ENCODE results near the gene CHAC1. TPM values are rescaled to one million over a fixed set of nuclear protein-coding genes. Genes with fewer than 3 reads are reported as not detected.

CHAC1 gene
- total RNA-seq, 1 donor from 2014 or later = 2.4 TPM

DNA sequence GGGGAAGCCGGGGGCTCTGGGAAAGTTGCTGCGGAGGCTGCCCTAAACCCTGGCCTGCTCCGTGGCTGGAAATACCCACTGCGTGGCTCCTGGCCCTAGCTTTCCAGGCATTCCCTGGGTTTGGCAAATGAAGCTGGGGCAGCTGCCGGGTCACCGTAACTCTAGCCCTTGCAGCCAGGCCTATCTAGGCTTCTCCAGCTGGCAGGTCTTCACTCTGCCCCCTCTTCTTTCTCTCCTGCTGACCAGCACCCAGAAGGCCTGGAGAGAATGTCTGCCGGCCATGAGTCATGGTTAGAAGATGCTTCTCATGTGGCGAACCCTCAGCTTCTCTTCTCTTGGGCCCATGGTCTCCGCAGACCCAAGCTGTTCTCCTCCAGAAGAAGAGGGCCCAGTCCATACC is 29.7 kb upstream of the CHAC1 start:
- no peak for DNase-seq (ENCODE audit: low spot score)

- no peak for DNase-seq (ENCODE audit: low spot score)
Measured at GRCh38 chr15:40925495-40925862, 27.8 kb upstream of the CHAC1 start.

DNA sequence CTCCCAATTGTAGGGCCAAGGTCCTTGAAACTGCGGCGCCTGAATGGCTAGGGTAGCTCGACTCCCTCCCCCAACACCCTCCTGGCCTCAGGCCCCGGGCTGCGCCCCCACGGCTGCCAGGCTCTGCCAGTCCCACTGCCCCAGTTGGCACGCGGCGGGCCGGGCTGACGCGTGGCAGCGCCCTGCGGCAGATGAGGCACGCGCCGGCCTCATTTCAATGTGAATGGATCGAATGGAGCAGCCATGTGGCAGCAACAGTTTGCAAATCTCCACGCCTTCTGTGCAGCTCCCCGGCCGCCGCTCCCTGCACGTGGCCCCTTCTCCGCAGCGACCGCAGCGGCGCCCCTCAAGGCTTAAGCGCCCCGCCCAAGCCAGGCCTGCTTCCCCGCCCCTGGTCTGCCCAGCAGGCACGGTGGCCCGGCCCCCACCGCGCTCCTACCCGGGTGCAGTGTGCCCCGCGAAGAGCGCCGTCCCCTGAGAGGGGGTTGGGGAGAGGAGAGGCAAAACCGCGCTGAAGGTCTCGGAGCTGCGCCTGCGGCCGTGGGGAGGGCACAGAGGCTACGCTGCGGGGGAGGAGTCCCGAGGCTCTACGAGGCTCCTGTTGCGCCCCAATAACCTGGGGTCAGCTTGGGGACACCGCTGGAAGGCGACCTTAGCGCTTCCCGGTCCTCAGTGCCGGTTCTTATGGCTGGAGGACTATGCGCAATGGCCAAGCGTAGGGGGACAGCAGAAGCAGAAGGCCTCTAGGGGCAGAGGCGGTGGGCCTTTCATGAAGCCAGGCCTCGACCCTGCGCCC is 27.2 kb upstream of the CHAC1 start:
- no peak for DNase-seq (ENCODE audit: low spot score)

GRCh38 chr15:40926659-40927494 is 26.4 kb upstream of the CHAC1 start:
- DNase-seq (ENCODE audit: low spot score) = no peak

DNA sequence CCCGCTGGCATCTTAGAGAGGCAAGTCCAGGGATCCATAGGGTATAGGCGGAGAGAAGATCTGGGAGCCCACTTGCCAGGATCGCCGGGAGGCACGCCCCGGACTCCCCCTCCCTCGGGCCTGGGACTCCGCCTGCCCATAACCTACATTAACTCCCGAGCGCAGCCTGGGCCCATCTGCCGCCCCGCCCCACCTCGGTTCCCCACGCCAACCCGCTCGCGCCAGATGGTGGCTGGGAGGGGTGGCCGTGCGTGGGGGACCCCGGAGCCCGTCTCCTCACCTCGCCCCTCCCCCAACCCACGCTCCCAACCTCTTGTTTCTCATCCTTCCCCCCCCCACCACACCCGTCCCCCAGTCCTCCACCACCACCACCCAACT is 25.8 kb upstream of the CHAC1 start:
- DNase-seq (ENCODE audit: low spot score) = no peak

GRCh38 chr15:40927873-40928806 is 25.1 kb upstream of the CHAC1 start:
- no peak for DNase-seq (ENCODE audit: low spot score)

- DNase-seq (ENCODE audit: low spot score) = no peak
Measured at GRCh38 chr15:40928821-40929659, 24.2 kb upstream of the CHAC1 start, which contains the start of gene DLL4. TSS of gene DLL4 (plus strand) at chr15:40929340. CDS start at chr15:40929669, 329 bp downstream.

GRCh38 chr15:40929660-40930429 is 23.4 kb upstream of the CHAC1 start:
- no peak for DNase-seq (ENCODE audit: low spot score)

- no peak for DNase-seq (ENCODE audit: low spot score)
Measured at GRCh38 chr15:40930430-40931299, 22.6 kb upstream of the CHAC1 start.

- no peak for DNase-seq (ENCODE audit: low spot score)
Measured at GRCh38 chr15:40931300-40932142, 21.8 kb upstream of the CHAC1 start.

DNA sequence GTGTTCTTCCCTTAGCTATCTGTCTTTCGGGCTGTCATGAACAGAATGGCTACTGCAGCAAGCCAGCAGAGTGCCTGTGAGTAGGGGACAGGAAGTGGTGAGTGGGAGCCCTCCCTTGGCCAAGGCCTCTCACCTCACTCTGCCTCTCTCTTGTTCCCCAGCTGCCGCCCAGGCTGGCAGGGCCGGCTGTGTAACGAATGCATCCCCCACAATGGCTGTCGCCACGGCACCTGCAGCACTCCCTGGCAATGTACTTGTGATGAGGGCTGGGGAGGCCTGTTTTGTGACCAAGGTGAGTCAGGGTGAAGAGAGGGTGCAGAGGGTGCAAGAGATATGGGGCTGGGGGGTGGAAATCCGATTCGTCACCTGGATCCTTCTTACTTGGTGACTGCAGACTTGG is 21.1 kb upstream of the CHAC1 start:
- no peak for DNase-seq (ENCODE audit: low spot score)

GRCh38 chr15:40932649-40933516 is 20.4 kb upstream of the CHAC1 start:
- DNase-seq (ENCODE audit: low spot score) = no peak

GRCh38 chr15:40933517-40933902 is 19.8 kb upstream of the CHAC1 start:
- no peak for DNase-seq (ENCODE audit: low spot score)

DNA sequence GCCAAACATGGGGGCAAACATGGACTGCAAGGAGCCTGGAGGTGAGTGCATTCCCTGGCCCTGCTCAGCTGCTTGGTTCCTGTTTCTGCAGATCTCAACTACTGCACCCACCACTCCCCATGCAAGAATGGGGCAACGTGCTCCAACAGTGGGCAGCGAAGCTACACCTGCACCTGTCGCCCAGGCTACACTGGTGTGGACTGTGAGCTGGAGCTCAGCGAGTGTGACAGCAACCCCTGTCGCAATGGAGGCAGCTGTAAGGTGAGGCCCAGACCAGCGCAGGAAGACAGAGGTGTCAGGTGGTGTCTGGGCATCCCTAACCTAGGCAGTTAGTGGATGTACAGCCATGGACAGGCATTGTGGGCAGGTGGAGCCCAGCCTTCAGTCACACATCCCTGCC is 18.8 kb upstream of the CHAC1 start:
- no peak for DNase-seq (ENCODE audit: low spot score)

- no peak for DNase-seq (ENCODE audit: low spot score)
Measured at GRCh38 chr15:40936234-40936708, 17.0 kb upstream of the CHAC1 start.
